Measurements from ENCODE around the gene MAFG.
"Not testable (repeated sequence)": the region's sequence is repeated elsewhere in the genome, so short reads cannot be mapped to it uniquely, and the experiment has no call there.

The MAFG gene

DNA sequence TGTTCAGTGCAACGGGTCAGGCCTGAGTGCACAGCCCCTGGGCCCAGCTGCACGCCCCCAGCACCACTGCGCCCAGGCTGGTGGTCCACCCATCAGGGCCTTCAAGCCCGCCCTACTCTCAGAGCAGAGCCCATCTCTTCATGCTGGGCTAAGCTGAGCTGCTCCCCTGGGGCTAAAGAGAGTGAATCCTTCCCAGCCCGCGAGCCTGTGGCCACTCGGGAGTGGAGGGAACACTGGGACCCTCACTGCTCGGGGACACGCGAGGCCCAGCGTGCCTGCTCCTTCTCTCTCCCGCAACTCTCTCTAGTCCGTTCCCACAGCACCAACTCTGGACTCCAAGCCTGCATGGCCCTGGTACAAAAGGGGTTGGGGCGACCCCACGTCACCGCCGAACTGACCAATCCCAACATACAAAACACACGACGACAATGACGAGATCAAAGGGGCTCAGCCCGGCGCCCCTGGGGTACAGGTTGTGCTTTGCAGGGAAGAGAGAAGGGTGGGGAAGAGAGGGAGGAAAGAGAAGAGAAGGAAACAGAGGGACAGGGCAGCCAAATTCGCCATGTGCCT, 5.5 kb downstream of the MAFG start:
- DNase-seq: no peak

DNA sequence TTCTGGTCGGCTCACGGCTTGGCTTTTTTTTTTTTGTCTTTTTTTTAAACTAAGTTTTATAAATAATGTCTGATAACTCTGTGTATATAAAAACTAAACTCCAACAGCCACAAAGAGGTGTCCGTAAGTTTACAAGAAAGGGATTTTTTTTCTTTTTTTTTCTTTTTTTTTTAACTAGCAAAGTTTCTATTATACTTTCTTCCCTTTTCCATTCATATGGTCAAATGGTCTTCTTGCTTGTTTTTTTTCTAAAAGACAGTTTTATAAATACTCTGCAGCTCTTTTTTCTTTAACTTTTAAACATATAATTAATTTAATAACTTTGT, 6.0 kb downstream of the MAFG start:
- DNase-seq: no peak

DNA sequence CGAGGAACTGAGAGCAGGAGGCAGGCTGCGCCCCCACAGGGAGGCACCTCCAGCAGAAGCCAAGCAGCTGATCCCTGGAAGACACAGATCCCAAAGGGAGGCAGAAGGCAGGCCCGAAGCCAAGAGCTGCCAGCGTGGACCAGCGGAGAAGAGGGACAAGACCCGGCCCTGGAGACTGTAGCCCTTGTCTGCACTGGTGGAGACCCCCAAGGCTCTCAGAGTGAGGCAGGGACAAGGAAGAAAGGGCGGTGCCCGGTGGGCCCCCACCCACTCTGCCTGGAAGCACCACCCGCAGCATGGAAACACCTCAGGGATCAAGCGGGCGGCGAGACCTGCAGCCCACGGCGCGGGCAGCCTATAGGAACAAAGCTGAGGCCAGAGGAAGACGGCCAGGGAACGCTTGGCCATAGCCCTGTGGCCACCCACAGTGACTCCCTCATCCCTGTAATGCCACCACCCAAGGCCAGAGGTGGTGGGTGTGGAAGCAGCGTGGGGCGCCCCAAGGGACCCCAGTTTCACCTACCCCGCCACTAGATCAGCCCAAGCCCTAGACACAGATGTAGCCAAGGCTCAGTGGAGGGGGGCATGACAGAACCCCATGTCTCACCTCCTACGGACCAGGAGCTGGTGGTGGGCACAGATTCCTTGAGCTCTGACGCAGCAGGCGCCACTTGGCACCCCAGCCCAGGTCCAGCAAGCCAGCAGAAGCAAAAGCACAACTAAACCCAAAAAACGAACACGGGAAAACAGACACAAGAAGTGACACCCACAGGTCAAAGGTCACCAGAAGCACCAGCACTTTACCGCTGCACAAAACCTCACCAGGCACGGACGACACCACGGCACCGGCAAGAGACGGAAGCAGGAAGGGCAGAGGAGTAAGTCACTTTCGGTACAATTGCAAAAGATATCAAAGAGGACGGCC, 6.7 kb downstream of the MAFG start:
- no peak for DNase-seq

DNA sequence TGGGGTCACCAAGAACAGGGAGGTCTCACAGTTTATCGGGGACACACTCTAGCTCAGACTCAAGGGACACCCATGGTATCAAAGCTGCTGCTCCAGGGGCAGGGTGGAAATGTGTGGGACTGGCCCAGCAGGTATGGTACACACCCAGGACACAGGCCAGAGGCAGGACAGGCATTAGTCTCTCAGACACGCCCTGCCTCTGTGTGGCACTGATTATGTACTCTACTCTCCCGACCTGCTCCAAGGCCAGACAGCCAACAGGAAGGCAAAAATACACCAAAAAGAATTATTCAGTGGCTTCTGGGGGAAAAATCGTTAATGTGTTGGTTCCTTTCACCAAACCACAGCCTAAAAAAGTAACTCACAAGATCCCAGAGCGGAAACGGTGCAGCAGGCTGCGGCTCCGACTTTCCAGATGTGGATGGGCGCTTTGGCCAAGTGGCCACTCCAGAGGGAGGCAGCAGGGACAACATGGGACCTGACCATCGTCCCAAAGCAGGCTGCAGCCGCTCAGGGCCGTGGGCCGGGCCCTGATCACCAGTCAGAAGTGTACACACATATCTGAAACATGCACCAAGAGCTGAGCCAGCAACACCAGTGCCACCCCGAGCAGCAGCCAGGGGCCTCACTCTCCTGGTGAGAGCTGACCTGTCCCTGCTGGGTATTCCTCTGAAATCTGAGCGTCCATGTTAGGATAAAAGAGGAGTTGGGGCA, 8.5 kb downstream of the MAFG start:
- DNase-seq: no peak

- DNase-seq: not testable (repeated sequence)
Measured at GRCh38 chr17:81918333-81918669, 9.2 kb downstream of the MAFG start.

DNA sequence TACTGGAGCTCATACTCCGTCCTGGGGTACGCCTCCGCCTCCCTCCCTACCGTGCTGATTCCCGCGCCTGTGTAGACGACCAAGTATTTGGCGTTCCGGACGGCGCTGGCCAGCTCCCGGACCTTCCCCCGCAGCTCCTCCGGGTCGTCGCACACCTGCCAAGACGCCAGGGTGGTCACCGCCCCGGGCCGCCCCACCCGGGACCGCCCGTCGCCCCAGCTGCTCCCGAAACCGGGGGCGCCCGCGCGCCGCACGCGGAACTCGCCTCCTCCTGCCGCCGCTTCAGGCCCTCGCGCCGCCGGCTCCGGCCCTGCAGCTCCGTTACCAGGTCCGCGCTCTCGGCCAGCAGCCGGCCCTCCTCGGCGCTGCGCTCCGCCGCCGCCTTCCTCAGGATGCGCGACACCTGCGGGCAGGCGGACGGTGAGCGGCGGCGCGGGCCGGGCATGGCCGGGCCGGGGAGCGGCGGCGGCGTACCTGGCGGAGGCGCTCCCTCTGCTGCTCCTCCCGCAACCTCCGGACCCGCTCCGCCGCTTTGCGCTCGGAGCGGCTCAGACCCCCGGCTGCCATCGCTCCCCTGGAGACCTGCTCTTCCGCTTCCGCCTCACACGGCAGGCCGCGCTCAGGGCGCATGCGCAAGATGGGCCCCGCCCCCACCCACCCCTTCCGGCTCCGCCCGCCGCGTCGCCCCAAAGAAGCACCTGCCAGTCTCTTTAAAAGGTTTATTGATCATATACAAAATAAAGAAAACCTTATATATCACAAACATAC, 9.8 kb downstream of the MAFG start, which contains the start of gene SIRT7:
SIRT7 (minus strand) TSS at position 612 of the 768 bp plus-strand sequence; CDS start at position 567, 45 bp downstream.
- peak; percentile 89 for DNase-seq

DNA sequence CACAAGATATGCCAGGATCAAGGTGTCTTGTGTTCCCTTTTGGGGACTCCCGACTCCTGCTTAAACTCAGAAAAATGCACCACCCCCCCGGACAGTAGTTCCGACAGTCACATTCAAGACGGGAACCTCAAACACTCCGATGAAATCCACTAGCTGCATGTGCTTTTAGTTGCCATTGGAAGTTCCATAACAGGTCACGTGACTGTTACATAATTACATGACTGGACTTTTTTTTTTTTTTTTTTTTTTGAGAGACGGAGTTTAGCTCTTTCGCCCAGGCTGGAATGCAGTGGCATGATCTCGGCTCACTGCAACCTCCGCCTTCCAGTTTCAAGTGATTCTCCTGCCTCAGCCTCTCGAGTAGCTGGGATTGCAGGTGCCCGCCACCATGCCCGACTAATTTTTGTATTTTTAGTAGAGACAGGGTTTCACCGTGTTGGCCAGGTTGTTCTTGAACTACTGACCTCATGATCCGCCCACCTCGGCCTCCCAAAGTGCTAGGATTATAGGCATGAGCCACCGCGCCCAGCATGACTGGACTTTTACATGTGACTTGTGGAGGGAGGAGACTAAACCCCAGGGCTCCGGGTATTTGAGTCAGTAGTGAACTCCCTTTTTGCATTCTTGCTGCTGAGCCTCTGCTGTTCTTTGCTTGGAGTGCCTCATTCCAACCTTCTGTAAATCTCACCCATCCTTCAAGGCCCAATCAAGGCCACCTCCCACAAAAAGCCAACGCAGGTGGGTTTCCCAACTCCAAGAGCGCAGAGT, 11.1 kb downstream of the MAFG start:
- no peak for DNase-seq

- no peak for DNase-seq
Measured at GRCh38 chr17:81915331-81915730, 12.2 kb downstream of the MAFG start.

DNA sequence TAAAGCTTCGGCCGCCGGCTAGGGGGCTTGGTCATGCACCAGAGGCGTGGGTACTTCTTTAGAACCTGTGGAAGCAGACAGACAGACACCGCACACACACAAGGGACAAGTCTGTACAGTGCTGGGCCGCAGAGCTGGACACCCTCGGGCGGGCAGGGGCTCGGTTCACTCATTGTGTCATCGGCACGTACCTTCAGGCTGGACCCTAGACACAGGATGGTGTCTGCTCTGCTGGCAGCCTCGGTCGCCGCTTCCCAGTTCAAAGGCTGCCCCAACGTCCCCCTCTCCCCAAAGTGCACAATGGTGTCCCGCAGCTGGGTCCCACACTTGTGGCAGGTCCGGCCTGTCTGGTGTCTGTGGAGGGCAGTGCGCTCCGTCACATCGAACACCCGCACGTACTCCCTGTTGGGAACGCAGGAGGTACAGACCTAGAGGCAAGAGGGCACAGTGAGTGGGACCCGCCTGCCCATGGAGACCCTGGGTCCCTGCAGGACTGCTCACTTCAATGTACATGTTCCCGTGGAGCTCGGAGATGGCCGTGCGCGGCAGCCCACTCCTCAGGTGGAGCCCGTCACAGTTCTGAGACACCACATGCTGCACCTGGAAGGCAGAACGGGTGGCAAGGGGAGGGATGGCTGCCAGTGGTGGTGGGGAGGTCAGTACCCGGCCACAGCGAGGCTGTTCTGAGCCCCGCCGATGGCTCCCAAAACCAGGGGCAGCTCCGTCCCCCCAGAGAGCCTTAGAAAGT, 13.3 kb downstream of the MAFG start:
- no peak for DNase-seq

DNA sequence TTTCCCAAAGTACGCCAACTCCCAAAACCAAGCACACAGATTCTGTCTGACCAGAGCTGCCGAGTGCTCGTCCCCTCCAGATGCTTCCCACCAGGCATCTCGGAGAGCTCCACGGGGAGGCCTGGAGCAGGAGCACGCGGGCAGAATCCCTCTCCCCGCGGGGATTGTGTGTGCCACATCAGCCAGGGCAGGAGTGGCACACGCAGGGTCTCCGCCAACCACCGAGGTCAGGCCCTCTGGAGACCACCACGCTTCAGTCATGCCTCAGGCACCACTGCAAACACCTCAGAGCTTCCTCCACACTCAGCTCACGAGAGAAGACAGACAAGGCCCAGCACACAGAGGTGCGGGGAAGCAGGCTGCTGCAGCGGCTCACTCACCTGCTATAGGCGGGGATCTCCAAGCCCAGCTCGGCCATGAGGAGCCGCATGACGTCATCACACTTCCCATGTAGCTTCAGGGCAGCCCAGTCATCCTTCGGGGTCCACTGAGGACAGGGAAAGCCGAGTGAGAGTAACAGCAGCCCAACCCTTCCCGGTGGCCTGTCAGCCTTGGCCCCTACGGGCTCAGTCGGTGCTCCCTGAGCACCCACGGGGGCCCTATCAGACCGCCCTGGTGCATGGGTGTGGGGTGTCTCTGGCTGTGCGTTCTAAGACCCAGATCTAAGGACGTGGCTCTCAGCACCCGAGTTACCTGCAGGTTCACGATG, 14.0 kb downstream of the MAFG start:
- no peak for DNase-seq

DNA sequence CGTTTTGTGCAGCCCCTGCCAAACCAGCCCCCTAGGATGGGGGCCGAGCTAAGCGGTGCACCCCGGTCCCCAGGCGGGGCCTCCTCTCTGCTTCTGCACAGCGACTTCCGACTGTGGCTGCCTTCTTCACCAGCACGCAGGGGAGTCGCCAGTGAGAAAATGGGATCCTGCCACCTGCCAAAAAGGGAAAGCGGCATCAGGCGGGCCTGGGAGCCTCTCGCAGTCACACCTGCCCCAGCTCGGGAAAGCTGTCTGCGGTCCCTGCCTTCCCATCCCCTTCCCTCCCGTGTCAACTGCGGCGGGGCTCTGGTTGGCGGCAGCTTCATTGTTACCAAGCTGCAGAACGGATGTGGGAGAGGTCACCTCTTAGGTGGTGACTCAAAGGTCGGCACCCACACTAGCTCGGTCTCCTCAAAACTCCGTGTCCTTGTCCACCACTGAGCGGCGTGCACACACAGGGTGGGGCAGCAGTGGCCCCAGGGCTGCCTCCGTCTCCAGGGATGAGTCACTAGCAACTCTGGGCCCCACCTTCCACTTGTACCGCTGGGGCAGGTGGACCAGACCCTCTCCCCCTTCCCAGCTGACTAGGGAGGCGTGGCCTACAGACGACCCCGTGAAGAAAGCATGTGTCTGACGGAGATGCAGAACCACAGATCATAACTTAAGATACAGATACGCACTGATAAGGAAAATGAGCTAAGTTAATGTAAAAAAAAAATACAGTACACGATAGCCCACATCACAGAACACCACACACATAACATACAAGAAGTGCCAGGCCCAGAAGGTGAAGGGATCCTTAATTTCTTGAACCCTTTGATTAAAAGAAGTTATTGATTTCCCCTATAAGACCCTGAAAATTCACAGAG, 14.9 kb downstream of the MAFG start:
- no peak for DNase-seq

DNA sequence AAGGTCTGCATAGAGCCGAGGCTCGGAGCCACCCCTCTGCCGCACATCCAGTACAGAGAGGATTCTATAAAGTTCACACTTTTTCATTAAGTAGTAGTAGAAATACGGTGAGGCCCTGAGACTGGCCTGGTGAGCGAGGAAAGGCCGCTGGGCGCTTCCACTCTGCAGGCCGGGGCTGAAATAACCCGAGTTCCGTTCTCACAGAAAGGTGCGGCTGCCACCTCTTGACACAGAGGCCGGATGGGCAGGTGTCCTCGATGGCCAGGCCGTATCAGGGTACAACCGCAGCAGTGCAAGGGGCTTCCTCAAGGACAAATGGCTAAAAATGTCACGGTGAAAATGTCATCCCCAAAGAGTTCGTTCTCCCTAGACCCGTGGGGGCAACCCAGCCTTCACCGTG, 15.6 kb downstream of the MAFG start:
- DNase-seq: no peak

GRCh38 chr17:81911277-81911961, 16.1 kb downstream of the MAFG start, which contains the start of gene PCYT2:
PCYT2 (minus strand) TSS chr17:81911399; CDS start chr17:81911355, 44 bp downstream.
- peak; percentile 93 for DNase-seq

DNA sequence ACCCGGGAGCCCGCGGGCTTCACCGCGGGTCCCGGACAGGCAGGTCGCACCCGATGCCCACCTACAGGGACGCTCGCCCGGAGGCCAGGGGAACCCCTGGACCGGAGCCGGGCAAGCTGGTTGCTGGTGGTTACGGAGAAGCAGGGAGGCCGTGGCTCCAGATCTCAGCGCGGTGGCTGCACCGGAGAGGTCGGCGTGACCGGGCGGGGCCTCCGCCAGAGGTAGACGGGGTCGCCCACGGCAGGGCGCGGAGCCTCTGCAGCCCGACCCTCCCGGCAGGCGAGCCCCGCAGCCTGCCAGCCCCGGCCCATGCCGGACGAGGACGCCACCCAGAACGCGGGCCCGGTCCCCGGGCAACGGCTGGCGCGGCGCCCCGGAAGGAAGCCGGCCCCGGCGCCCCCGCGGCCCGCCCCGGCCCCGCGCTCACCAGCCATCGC, 16.7 kb downstream of the MAFG start:
- no peak for DNase-seq

DNA sequence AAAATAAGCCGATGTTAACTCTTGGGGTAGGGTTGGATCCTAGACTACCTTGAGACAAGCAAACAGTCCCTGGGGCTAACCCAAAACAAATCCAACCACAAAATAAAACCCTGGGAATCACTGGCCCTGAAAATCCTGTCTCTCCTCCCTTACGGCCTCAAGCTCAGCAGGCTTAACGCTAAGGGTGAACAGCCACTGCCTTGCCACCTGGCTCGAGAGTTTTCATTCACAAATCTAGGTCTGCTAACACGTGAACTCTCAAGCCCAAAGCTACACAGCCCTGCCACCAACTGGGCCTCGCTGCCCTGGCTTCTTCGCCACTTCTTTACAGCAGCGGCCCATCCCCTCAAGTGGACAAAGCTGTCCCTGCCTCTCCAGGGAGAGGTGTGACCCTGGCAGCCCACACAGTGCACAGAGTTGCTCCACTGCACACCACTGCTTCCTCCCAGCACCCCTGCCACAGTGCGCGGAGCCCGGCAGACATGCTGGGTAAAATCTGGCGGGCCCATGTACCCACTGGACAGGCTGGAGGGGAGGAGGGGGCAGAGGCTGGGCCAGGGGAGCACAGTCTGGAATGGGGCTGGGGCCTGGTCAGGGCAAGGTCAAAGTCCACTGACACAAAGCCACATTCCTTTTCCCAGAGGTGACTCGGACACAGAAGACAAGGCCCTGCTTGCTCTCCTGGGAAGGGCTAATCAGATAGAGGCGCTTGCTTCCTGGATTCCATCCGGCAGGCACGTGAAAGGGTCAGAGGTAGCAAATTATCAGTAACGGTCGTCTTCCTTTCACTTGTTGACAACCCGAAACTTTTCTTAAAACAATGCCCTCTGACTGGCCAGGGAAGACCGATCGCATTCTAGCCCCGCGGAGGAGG, 17.3 kb downstream of the MAFG start:
- no peak for DNase-seq

- DNase-seq: peak; percentile 39
Measured at GRCh38 chr17:81909231-81909630, 18.3 kb downstream of the MAFG start.

- DNase-seq: peak; percentile 31
Measured at GRCh38 chr17:81908793-81909192, 18.7 kb downstream of the MAFG start.

Data from left hindlimb (tissue), 1 donor.